ENCODE results near the gene ZNF3.

Gene ZNF3

GRCh38 chr7:100082978-100083377 lies 1.5 kb upstream of the ZNF3 start:
- Mint-ChIP-seq H3K27ac (peak overlapping the region; percentile 74 to 97), H3K4me1 (peaks cover 50% of the 10 kb centered on the region), H3K4me3 (peak overlapping the region; percentile 87 to 90), H3K9me3 (no peaks in the 10 kb centered on the region), H3K27me3 (no peaks in the 10 kb centered on the region)
- DNase-seq: no peak
- ATAC-seq: no peak

GRCh38 chr7:100080907-100081534 lies 502 bp downstream of the ZNF3 start:
- peak overlapping the region; percentile 87 to 90 for H3K4me3 Mint-ChIP-seq
- H3K27me3 Mint-ChIP-seq: no peaks in the 10 kb centered on the region
- no peaks in the 10 kb centered on the region for H3K9me3 Mint-ChIP-seq
- H3K27ac Mint-ChIP-seq: peak overlapping the region; percentile 89 to 97
- no peak for ATAC-seq
- no peak for DNase-seq
- peaks cover 42% of the 10 kb centered on the region for H3K4me1 Mint-ChIP-seq

- H3K4me3 Mint-ChIP-seq: no peak overlapping the region
Observed at GRCh38 chr7:100079024-100079560, 2.4 kb downstream of the ZNF3 start.

GRCh38 chr7:100077205-100077604 lies 4.3 kb downstream of the ZNF3 start:
- H3K27me3 Mint-ChIP-seq: no peaks in the 10 kb centered on the region
- peaks cover 9 to 14% of the 10 kb centered on the region in 2 donors for H3K9me3 Mint-ChIP-seq
- peaks cover 29% of the 10 kb centered on the region for H3K4me1 Mint-ChIP-seq
- peak overlapping the region; percentile 83 to 84 for H3K27ac Mint-ChIP-seq
- ATAC-seq (no peak), DNase-seq (no peak)
- H3K4me3 Mint-ChIP-seq: no peak overlapping the region

More at GRCh38 chr7:100079024-100079560, 2.4 kb downstream of the ZNF3 start:
- Mint-ChIP-seq H3K27me3 (no peaks in the 10 kb centered on the region), H3K4me1 (peaks cover 39% of the 10 kb centered on the region), H3K9me3 (no peaks in the 10 kb centered on the region), H3K27ac (no peak overlapping the region)
- ATAC-seq (no peak), DNase-seq (no peak)

- Mint-ChIP-seq H3K4me3 (no peak overlapping the region), H3K27ac (no peak overlapping the region), H3K4me1 (peaks cover 17% of the 10 kb centered on the region), H3K27me3 (no peaks in the 10 kb centered on the region), H3K9me3 (peaks cover 27% of the 10 kb centered on the region in 2 donors)
- DNase-seq (no peak), ATAC-seq (no peak)
Observed at GRCh38 chr7:100075418-100075817, 6.1 kb downstream of the ZNF3 start.

GRCh38 chr7:100074841-100075240 lies 6.7 kb downstream of the ZNF3 start:
- no peaks in the 10 kb centered on the region for H3K27me3 Mint-ChIP-seq
- H3K9me3 Mint-ChIP-seq: peaks cover 27 to 32% of the 10 kb centered on the region in 2 donors
- H3K27ac Mint-ChIP-seq: no peak overlapping the region
- ATAC-seq (no peak), DNase-seq (no peak)
- H3K4me3 Mint-ChIP-seq: no peak overlapping the region
- peaks cover 11% of the 10 kb centered on the region for H3K4me1 Mint-ChIP-seq

GRCh38 chr7:100072462-100072861 lies 9.1 kb downstream of the ZNF3 start:
- Mint-ChIP-seq H3K27me3 (no peaks in the 10 kb centered on the region), H3K4me3 (no peak overlapping the region), H3K9me3 (peaks cover 27 to 33% of the 10 kb centered on the region in 2 donors), H3K4me1 (no peaks in the 10 kb centered on the region), H3K27ac (no peak overlapping the region)
- DNase-seq (no peak), ATAC-seq (no peak)

- no peaks in the 10 kb centered on the region for H3K27me3 Mint-ChIP-seq
- H3K4me1 Mint-ChIP-seq: no peaks in the 10 kb centered on the region
- H3K9me3 Mint-ChIP-seq: peaks cover 27 to 33% of the 10 kb centered on the region in 2 donors
- ATAC-seq (no peak), DNase-seq (no peak)
- no peak overlapping the region for H3K27ac Mint-ChIP-seq
- H3K4me3 Mint-ChIP-seq: no peak overlapping the region
Observed at GRCh38 chr7:100071018-100071723, 10.4 kb downstream of the ZNF3 start.

- ATAC-seq: no peak
- H3K4me1 Mint-ChIP-seq: no peaks in the 10 kb centered on the region
- DNase-seq: no peak
- H3K9me3 Mint-ChIP-seq: peaks cover 27 to 33% of the 10 kb centered on the region in 2 donors
- H3K27me3 Mint-ChIP-seq: no peaks in the 10 kb centered on the region
- no peak overlapping the region for H3K4me3 Mint-ChIP-seq
- H3K27ac Mint-ChIP-seq: no peak overlapping the region
Observed at GRCh38 chr7:100069991-100070390, 11.5 kb downstream of the ZNF3 start.

GRCh38 chr7:100066953-100067352 lies 14.6 kb downstream of the ZNF3 start:
- DNase-seq: no peak
- Mint-ChIP-seq H3K4me3 (no peak overlapping the region), H3K27me3 (no peaks in the 10 kb centered on the region), H3K9me3 (peaks cover 10 to 22% of the 10 kb centered on the region in 2 donors), H3K27ac (no peak overlapping the region), H3K4me1 (no peaks in the 10 kb centered on the region)
- ATAC-seq: no peak

- Mint-ChIP-seq H3K27me3 (no peaks in the 10 kb centered on the region), H3K4me1 (no peaks in the 10 kb centered on the region), H3K4me3 (no peak overlapping the region), H3K9me3 (peaks cover 0 to 9% of the 10 kb centered on the region in 2 donors), H3K27ac (no peak overlapping the region)
- no peak for ATAC-seq
- DNase-seq: no peak
Observed at GRCh38 chr7:100065452-100066186, 15.9 kb downstream of the ZNF3 start.

- Mint-ChIP-seq H3K4me1 (no peaks in the 10 kb centered on the region), H3K27me3 (no peaks in the 10 kb centered on the region), H3K4me3 (no peak overlapping the region), H3K27ac (no peak overlapping the region), H3K9me3 (no peaks in the 10 kb centered on the region)
- DNase-seq: no peak
- ATAC-seq: no peak
Observed at GRCh38 chr7:100064162-100064561, 17.4 kb downstream of the ZNF3 start.

GRCh38 chr7:100063376-100063775 lies 18.1 kb downstream of the ZNF3 start:
- Mint-ChIP-seq H3K27me3 (no peaks in the 10 kb centered on the region), H3K4me1 (no peaks in the 10 kb centered on the region), H3K27ac (no peak overlapping the region), H3K4me3 (no peak overlapping the region), H3K9me3 (no peaks in the 10 kb centered on the region)
- DNase-seq (no peak), ATAC-seq (no peak)

- no peaks in the 10 kb centered on the region for H3K27me3 Mint-ChIP-seq
- ATAC-seq (no peak), DNase-seq (no peak)
- H3K27ac Mint-ChIP-seq: peak overlapping the region; percentile 48 to 56
- no peaks in the 10 kb centered on the region for H3K9me3 Mint-ChIP-seq
- peaks cover 6% of the 10 kb centered on the region for H3K4me1 Mint-ChIP-seq
- H3K4me3 Mint-ChIP-seq: no peak overlapping the region
Observed at GRCh38 chr7:100061518-100062193, 19.9 kb downstream of the ZNF3 start.

GRCh38 chr7:100059251-100059739 lies 22.2 kb downstream of the ZNF3 start:
- ATAC-seq (no peak), DNase-seq (no peak)
- Mint-ChIP-seq H3K4me3 (no peak overlapping the region), H3K9me3 (no peaks in the 10 kb centered on the region), H3K27ac (no peak overlapping the region), H3K4me1 (peaks cover 6% of the 10 kb centered on the region), H3K27me3 (no peaks in the 10 kb centered on the region)

Measured in stimulated activated naive CD8-positive, alpha-beta T cell treated with anti-CD3 and anti-CD28 coated beads, Interleukin-15, amount 100 ng/mL, for 72 hours (primary cell).